ENCODE data around the gene SPEG.

Gene SPEG

DNA sequence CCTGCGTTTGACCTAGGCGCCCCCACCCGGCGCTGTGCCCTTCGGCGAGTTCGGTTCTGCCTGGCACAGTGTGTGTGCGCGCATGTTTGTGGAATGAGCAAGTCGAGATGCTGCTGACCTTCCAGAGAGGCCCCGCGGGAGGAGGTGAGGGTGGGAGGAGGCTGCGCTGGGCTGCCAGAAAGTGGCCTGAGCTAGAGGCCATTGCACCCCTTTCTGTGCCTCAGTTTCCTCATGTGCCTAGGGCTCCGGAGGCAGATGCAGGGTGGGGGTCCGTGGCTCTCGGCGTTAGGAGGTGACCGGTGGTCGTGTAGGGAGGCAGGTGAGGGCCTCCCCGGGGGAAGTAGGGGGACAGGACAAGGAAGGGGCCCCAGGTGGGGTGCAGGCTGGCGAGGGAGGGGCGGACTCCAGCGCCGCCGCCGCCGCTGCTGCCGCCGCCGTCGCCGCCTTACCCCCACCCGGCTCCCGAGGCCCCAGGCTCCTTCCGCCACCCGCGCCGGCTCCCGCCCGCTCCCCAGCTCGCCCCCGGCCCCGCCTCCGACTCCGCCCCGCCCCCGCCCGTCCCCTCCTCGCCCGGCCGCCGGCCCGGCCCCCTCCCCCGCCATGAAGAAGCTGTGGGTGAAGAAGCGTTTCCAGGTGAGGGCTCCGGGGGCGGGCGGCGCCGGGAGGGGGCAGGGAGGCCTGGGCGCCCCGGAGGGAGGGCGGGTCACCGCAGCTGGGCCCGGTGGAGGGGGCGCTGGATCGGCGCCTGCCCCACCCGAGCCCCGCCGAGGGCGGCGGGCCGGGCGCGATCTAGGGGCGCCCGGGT, 7.0 kb downstream of the SPEG start:
- no peaks in the 10 kb centered on the region for H3K36me3 ChIP-seq (ENCODE audit: insufficient read depth, low read length)
- no peaks in the 10 kb centered on the region for H3K9me3 ChIP-seq (ENCODE audit: low read depth, low read length)
- no peak overlapping the region for H3K27ac ChIP-seq
- TF ChIP-seq POLR2AphosphoS5 (IDR thresholded peaks at IDR 0.05; ENCODE audit: borderline replicate concordance, low read depth, low read length) (no peak), FOXP2 (optimal IDR thresholded peaks at IDR 0.05; ENCODE audit: control extremely low read depth, extremely low read length, insufficient read depth) (no peak), EZH2 (IDR thresholded peaks at IDR 0.05) (no peak)
- peak overlapping the region; percentile 75 for H3K4me3 ChIP-seq
- peak overlapping the region; percentile 55 for H3K9ac ChIP-seq (ENCODE audit: insufficient read length)
- DNase-seq (ENCODE audit: low read depth, low spot score): no peak

DNA sequence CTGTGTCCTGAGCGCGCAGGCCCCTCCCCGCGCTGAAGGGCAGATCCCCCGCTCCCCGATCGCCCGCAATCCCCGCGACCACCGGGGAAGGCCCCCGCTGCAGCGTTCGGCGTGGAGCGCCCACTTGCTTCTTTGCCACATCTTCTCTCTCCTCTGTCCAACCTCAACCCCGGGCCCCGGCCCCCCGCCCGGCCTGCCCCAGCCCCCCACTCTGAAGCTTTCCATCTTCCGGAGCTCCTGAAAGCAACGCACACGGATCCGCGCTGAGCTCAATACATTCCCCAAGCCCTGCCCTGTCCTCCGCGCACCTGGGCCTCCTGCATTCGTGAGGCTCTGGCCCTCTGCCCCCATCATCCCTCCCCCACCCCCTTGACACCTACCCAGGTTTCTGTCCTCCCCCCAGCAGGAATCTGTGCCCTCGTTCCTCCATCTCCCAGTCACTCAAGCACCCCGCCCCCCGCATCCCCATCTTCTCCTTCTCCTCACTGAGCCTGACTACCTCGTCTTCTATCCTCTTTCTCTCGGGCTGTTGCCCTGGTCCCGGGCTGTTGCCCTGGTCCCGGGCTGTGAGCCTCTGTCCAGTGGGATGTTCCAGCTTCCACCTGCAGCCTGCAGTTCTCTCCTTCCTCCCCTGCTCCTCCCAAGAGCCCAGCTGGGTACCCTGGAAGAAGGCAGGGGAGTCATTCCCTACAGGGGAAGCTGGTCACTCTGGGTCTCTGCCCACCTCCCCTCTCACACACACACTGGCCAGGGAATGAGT, 7.8 kb downstream of the SPEG start:
- TF ChIP-seq EZH2 (IDR thresholded peaks at IDR 0.05): no peak
- TF ChIP-seq POLR2AphosphoS5 (IDR thresholded peaks at IDR 0.05; ENCODE audit: borderline replicate concordance, low read depth, low read length): no peak
- no peak for TF ChIP-seq FOXP2 (optimal IDR thresholded peaks at IDR 0.05; ENCODE audit: control extremely low read depth, extremely low read length, insufficient read depth)
- Histone ChIP-seq H3K27ac (no peak overlapping the region), H3K9me3 (ENCODE audit: low read depth, low read length) (no peaks in the 10 kb centered on the region), H3K36me3 (ENCODE audit: insufficient read depth, low read length) (no peaks in the 10 kb centered on the region), H3K4me3 (peak overlapping the region; percentile 75), H3K9ac (ENCODE audit: insufficient read length) (peak overlapping the region; percentile 45)
- DNase-seq (ENCODE audit: low read depth, low spot score): no peak

DNA sequence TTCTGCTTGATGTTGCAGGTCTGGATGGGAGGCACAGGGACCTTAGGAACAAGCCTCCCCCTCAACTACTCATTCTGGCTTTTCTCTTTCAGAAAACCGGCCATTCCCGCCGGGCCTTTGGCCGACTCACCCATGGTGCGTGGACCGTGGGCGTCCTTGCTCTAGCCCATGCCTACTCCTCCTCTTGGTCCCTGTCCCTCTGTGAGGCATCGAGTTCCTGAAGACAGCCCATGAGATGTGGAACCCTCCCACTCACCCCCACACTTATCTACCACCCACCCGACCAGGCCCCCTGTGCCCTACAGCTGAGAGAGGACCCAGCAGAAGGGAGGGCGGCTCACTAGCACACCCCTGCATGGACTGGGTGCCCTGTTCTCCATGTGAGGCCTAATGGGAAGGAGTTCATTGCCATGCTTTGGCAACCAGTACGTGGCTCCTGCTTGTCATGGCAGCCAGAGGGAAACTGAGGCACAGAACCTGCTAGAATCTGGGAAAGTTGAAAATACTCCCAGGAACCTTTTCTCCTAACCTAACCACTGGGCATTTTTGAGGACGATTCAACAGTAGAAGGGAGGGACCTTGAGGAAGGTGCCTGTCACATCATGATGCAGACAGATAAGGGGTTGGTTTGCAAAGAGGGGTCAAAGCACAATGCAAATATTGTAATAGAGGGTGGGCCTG, 8.5 kb downstream of the SPEG start:
- H3K4me3 ChIP-seq: no peak overlapping the region
- DNase-seq (ENCODE audit: low read depth, low spot score): no peak
- H3K36me3 ChIP-seq (ENCODE audit: insufficient read depth, low read length): no peaks in the 10 kb centered on the region
- H3K9me3 ChIP-seq (ENCODE audit: low read depth, low read length): no peaks in the 10 kb centered on the region
- no peak overlapping the region for H3K27ac ChIP-seq
- TF ChIP-seq EZH2 (IDR thresholded peaks at IDR 0.05): no peak
- TF ChIP-seq FOXP2 (optimal IDR thresholded peaks at IDR 0.05; ENCODE audit: control extremely low read depth, extremely low read length, insufficient read depth): no peak
- TF ChIP-seq POLR2AphosphoS5 (IDR thresholded peaks at IDR 0.05; ENCODE audit: borderline replicate concordance, low read depth, low read length): no peak
- no peak overlapping the region for H3K9ac ChIP-seq (ENCODE audit: insufficient read length)

- no peak overlapping the region for H3K4me3 ChIP-seq
- TF ChIP-seq FOXP2 (optimal IDR thresholded peaks at IDR 0.05; ENCODE audit: control extremely low read depth, extremely low read length, insufficient read depth) (no peak), POLR2AphosphoS5 (IDR thresholded peaks at IDR 0.05; ENCODE audit: borderline replicate concordance, low read depth, low read length) (no peak), EZH2 (IDR thresholded peaks at IDR 0.05) (no peak)
- no peak for DNase-seq (ENCODE audit: low read depth, low spot score)
- H3K27ac ChIP-seq: no peak overlapping the region
- no peak overlapping the region for H3K9ac ChIP-seq (ENCODE audit: insufficient read length)
- no peaks in the 10 kb centered on the region for H3K9me3 ChIP-seq (ENCODE audit: low read depth, low read length)
- H3K36me3 ChIP-seq (ENCODE audit: insufficient read depth, low read length): no peaks in the 10 kb centered on the region
Observed at GRCh38 chr2:219443697-219444023, 9.0 kb downstream of the SPEG start.

- H3K9me3 ChIP-seq (ENCODE audit: low read depth, low read length): no peaks in the 10 kb centered on the region
- H3K27ac ChIP-seq: no peak overlapping the region
- H3K36me3 ChIP-seq (ENCODE audit: insufficient read depth, low read length): no peaks in the 10 kb centered on the region
- H3K9ac ChIP-seq (ENCODE audit: insufficient read length): no peak overlapping the region
- H3K4me3 ChIP-seq: no peak overlapping the region
- DNase-seq (ENCODE audit: low read depth, low spot score): no peak
- TF ChIP-seq FOXP2 (optimal IDR thresholded peaks at IDR 0.05; ENCODE audit: control extremely low read depth, extremely low read length, insufficient read depth): no peak
- TF ChIP-seq POLR2AphosphoS5 (IDR thresholded peaks at IDR 0.05; ENCODE audit: borderline replicate concordance, low read depth, low read length): no peak
- TF ChIP-seq EZH2 (IDR thresholded peaks at IDR 0.05): no peak
Observed at GRCh38 chr2:219444566-219445091, 10.0 kb downstream of the SPEG start.

DNA sequence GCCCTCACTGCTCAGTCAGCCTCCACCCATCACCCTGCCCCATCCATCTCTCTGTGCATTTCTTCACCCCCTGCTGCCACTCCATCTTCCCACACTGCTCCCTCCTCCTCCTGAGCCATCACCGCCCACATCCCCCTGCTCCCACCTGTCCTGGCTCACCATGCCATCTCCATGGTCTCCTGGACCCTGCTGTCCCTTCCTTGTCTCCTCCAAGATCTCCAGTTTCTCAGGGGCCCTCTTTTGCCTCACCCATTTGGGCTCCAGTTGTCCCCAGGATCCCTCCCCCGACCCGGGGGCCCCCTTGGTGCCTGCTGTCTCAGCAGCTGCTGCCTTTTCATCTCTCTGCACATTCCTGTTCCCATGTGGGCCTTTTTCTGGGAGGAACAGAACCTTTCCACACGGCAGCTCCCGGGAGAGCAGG, 10.6 kb downstream of the SPEG start:
- Histone ChIP-seq H3K4me3 (no peak overlapping the region), H3K27ac (no peak overlapping the region), H3K9me3 (ENCODE audit: low read depth, low read length) (no peaks in the 10 kb centered on the region), H3K9ac (ENCODE audit: insufficient read length) (no peak overlapping the region), H3K36me3 (ENCODE audit: insufficient read depth, low read length) (no peaks in the 10 kb centered on the region)
- TF ChIP-seq FOXP2 (optimal IDR thresholded peaks at IDR 0.05; ENCODE audit: control extremely low read depth, extremely low read length, insufficient read depth) (no peak), POLR2AphosphoS5 (IDR thresholded peaks at IDR 0.05; ENCODE audit: borderline replicate concordance, low read depth, low read length) (no peak), EZH2 (IDR thresholded peaks at IDR 0.05) (no peak)
- no peak for DNase-seq (ENCODE audit: low read depth, low spot score)

GRCh38 chr2:219446101-219446504, 11.5 kb downstream of the SPEG start:
- no peak overlapping the region for H3K4me3 ChIP-seq
- TF ChIP-seq EZH2 (IDR thresholded peaks at IDR 0.05) (no peak), POLR2AphosphoS5 (IDR thresholded peaks at IDR 0.05; ENCODE audit: borderline replicate concordance, low read depth, low read length) (no peak), FOXP2 (optimal IDR thresholded peaks at IDR 0.05; ENCODE audit: control extremely low read depth, extremely low read length, insufficient read depth) (no peak)
- H3K9ac ChIP-seq (ENCODE audit: insufficient read length): no peak overlapping the region
- H3K9me3 ChIP-seq (ENCODE audit: low read depth, low read length): no peaks in the 10 kb centered on the region
- H3K36me3 ChIP-seq (ENCODE audit: insufficient read depth, low read length): no peaks in the 10 kb centered on the region
- DNase-seq (ENCODE audit: low read depth, low spot score): no peak
- no peak overlapping the region for H3K27ac ChIP-seq

- Histone ChIP-seq H3K36me3 (ENCODE audit: insufficient read depth, low read length) (no peaks in the 10 kb centered on the region), H3K27ac (no peak overlapping the region), H3K9me3 (ENCODE audit: low read depth, low read length) (no peaks in the 10 kb centered on the region), H3K4me3 (no peak overlapping the region), H3K9ac (ENCODE audit: insufficient read length) (no peak overlapping the region)
- no peak for DNase-seq (ENCODE audit: low read depth, low spot score)
- TF ChIP-seq EZH2 (IDR thresholded peaks at IDR 0.05): no peak
Observed at GRCh38 chr2:219446689-219447088, 12.0 kb downstream of the SPEG start.

Measured in SK-N-MC (cell line).